Breast epithelium (tissue), 4 donors: ENCODE measurements around the gene BICC1. TPM values are rescaled to one million over a fixed set of nuclear protein-coding genes. Genes with fewer than 3 reads are reported as not detected.

Experiments used
- DNase-seq, 2 donors: peaks; one replicate each; pipeline ENCODE4 v3.0.0-alpha.2; 2019; ENCODE audit warnings: low spot score in 2 of 2
- H3K27ac ChIP-seq, 2 donors: fragments of 200-600 bp; sonication (generic) in 1 of 2; one replicate each; pipeline ENCODE4 v1.5.1; 2016 to 2019; ENCODE audit warnings: mild to moderate bottlenecking in 1 of 2
- H3K27me3 ChIP-seq, 2 donors: fragments of 200-600 bp; sonication (generic) in 1 of 2; one replicate each; pipeline versions ENCODE4 v1.5.1 to v1.6.0; 2017 to 2019; ENCODE audit warnings: control low read depth in 1 of 2, mild to moderate bottlenecking in 1 of 2
- H3K36me3 ChIP-seq: fragments of 200-600 bp; one replicate; pipeline ENCODE4 v1.5.1; 2019
- H3K4me1 ChIP-seq, 2 donors: fragments of 200-600 bp; sonication (generic); one replicate each; pipeline ENCODE4 v1.5.1; 2016 to 2019; ENCODE audit warnings: control low read depth in 1 of 2
- H3K4me3 ChIP-seq, 3 donors: fragments of 200-600 bp; sonication (generic); 1 replicate in 2 of 3; 2 replicates in 1 of 3; pipeline ENCODE4 v1.5.1; 2016 to 2019; ENCODE audit warnings: mild to moderate bottlenecking in 3 of 3, moderate library complexity in 2 of 3
- H3K9me3 ChIP-seq, 2 donors: fragments of 200-600 bp; sonication (generic) in 1 of 2; one replicate each; pipeline ENCODE4 v1.5.1; 2016 to 2019; ENCODE audit warnings: control low read depth in 1 of 2
- POLR2A ChIP-seq: fragments of 450-650 bp; IDR thresholded peaks from one replicate; pipeline ENCODE4 v1.6.1; 2016; ENCODE audit warnings: antibody characterized with exemption, mild to moderate bottlenecking, moderate library complexity
- POLR2AphosphoS5 ChIP-seq, 3 donors: sonication (generic); formaldehyde crosslinking; IDR thresholded peaks; one replicate each; pipeline ENCODE4 v1.6.1; 2017; ENCODE audit warnings: antibody characterized with exemption in 3 of 3
- intact Hi-C: fragments of 100-400 bp; cut with DNase I; formaldehyde crosslinking; loops from one replicate; pipeline ENCODE4 v1.15.1; 2023; ENCODE audit warnings: low total_unique reads
- total RNA-seq, 3 donors: library from RNA; depleted of rRNA; stranded (reverse); fragments of >200 nt; gene quantifications; one replicate each; pipeline ENCODE4 v1.1.0, GENCODE V29; 2016
- TF ChIP-seq, protein P1 (sequence below), 3 donors: fragments of 450-650 bp; IDR thresholded peaks; one replicate each; pipeline ENCODE4 v1.5.1; 2016 to 2017; ENCODE audit warnings: antibody characterized with exemption in 3 of 3, mild to moderate bottlenecking in 3 of 3, moderate library complexity in 3 of 3

Gene BICC1
- total RNA-seq, 3 donors from 2014 or later, result 24.3 to 35.5 (median 26.2) TPM

DNA sequence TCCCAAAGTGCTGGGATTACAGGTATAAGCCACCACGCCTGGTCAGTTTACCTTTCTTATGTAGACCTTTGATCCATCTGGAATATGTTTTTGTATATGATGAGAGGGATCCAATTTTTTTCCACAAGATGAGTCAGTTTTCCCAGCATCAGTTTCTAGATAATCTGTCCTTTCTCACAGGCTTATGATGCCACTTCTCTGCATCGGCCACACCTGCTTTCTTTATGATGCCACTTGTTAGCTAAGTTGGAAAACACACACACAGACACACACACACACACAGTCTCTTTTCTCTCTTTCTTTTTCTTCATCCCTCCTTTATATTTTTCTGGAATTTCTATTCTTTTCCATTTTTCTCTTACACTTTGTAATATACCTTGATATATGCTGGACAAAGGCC, 240.8 kb downstream of the BICC1 start:
- Histone ChIP-seq H3K4me3 (no peak overlapping the region), H3K9me3 (no peaks in the 10 kb centered on the region), H3K27me3 (no peaks in the 10 kb centered on the region), H3K4me1 (no peaks in the 10 kb centered on the region), H3K27ac (no peak overlapping the region), H3K36me3 (no peaks in the 10 kb centered on the region)
- intact Hi-C loops, result no loop called here
- no peak for TF ChIP-seq POLR2A
- no peak for TF ChIP-seq POLR2AphosphoS5 (IDR thresholded peaks at IDR 0.05)
- DNase-seq, result no peak

DNA sequence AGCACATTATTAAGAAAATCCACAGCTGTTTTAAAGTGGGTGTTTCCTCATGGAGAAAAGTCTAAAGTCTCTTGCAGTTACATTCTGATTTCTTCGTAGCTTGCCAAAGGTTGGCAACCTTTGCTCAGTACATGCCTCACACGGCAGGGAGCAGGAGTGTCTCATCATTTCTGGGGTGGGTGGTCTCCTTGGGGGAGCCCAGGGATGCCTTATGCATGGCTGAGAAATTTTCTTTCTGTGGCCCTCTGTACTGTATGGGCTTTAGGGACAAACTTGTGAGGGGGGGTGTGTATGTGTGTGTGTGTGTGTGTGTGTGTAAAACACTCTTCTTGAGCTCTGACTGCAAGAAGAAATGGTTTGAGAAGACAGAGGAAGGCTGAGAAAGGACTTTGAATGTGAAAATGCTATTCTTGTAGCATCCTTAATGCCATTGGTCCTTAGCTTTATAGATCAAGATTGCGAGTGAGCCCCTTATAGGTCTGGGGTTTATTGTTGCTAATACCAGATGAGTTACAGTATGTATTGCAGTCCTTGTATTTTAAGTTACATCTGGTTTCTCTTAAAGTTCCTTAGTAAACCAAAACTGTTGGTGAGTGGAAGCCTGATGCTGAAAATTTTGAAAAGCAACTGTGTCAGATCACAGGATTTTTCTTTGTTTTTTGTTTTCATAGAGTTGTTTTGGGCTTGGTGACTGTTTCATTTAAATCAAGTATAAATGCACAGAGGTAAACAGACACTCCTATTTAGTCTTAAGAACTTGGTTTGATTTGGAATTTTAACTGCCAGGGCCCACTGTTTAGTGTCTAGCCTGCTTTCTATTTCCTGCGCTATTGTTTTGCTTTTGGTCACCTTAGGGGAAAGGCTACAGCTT, 242.0 kb downstream of the BICC1 start:
- Histone ChIP-seq H3K9me3 (no peaks in the 10 kb centered on the region), H3K4me1 (no peaks in the 10 kb centered on the region), H3K27ac (peak overlapping the region; percentile 76 to 77), H3K27me3 (no peaks in the 10 kb centered on the region), H3K4me3 (no peak overlapping the region), H3K36me3 (no peaks in the 10 kb centered on the region)
- no peak for DNase-seq
- no peak for TF ChIP-seq POLR2A
- TF ChIP-seq, protein P1, sequence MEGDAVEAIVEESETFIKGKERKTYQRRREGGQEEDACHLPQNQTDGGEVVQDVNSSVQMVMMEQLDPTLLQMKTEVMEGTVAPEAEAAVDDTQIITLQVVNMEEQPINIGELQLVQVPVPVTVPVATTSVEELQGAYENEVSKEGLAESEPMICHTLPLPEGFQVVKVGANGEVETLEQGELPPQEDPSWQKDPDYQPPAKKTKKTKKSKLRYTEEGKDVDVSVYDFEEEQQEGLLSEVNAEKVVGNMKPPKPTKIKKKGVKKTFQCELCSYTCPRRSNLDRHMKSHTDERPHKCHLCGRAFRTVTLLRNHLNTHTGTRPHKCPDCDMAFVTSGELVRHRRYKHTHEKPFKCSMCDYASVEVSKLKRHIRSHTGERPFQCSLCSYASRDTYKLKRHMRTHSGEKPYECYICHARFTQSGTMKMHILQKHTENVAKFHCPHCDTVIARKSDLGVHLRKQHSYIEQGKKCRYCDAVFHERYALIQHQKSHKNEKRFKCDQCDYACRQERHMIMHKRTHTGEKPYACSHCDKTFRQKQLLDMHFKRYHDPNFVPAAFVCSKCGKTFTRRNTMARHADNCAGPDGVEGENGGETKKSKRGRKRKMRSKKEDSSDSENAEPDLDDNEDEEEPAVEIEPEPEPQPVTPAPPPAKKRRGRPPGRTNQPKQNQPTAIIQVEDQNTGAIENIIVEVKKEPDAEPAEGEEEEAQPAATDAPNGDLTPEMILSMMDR (IDR thresholded peaks at IDR 0.05), result no peak
- TF ChIP-seq POLR2AphosphoS5 (IDR thresholded peaks at IDR 0.05), result no peak
- intact Hi-C loops, result loop anchor here (2.0 kb wide), 1 partner anchor 40 kb away; no protein-coding TSS in a partner anchor

DNA sequence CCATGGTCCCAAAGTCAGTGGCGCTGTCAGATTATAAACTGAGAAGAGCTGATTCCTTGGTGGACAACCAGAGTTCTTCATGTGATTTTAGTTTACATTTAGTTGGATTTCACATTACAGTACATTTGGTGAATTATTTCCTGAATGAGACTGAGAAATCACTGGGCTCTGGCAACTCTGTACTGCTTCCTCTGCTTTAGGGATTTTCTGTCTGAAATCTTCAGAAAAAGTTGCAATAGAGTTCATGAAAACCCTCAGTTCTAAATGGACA, 242.6 kb downstream of the BICC1 start:
- Histone ChIP-seq H3K27ac (peak overlapping the region; percentile 76 to 77), H3K4me3 (peak overlapping the region in 1 of 3 donors; percentile 43), H3K27me3 (no peaks in the 10 kb centered on the region), H3K9me3 (no peaks in the 10 kb centered on the region), H3K36me3 (no peaks in the 10 kb centered on the region), H3K4me1 (no peaks in the 10 kb centered on the region)
- TF ChIP-seq, protein P1 (IDR thresholded peaks at IDR 0.05), result no peak
- no peak for TF ChIP-seq POLR2AphosphoS5 (IDR thresholded peaks at IDR 0.05)
- TF ChIP-seq POLR2A, result no peak
- DNase-seq, result no peak
- intact Hi-C loops, result loop anchor here (2.0 kb wide), 1 partner anchor 40 kb away; no protein-coding TSS in a partner anchor

DNA sequence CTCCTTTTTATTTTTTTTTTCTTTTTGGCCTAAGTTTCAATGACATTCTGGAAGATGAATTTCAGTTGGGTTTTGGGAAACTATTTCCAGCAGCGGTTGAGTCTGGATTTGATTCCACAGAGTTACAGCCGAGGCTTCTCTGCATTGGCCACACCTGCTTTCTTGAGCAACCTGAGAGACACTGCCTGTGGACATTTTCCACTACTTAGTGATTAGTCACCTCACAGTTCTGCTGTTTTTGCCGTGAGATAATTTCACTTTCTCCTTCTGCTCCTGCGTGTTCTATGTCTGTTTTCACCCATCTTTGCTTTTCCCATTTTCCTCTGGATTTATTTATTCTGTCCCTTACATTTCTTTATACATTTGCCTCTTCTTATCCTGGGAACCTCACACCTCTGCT, 243.0 kb downstream of the BICC1 start:
- Histone ChIP-seq H3K4me3 (peak overlapping the region; percentile 8 to 58 (median 43)), H3K27ac (peak overlapping the region; percentile 77 to 87)
- peak in 1 of 3 donors; percentile 48 for TF ChIP-seq POLR2AphosphoS5 (IDR thresholded peaks at IDR 0.05)
- TF ChIP-seq, protein P1 (IDR thresholded peaks at IDR 0.05), result no peak
- no peak for TF ChIP-seq POLR2A

DNA sequence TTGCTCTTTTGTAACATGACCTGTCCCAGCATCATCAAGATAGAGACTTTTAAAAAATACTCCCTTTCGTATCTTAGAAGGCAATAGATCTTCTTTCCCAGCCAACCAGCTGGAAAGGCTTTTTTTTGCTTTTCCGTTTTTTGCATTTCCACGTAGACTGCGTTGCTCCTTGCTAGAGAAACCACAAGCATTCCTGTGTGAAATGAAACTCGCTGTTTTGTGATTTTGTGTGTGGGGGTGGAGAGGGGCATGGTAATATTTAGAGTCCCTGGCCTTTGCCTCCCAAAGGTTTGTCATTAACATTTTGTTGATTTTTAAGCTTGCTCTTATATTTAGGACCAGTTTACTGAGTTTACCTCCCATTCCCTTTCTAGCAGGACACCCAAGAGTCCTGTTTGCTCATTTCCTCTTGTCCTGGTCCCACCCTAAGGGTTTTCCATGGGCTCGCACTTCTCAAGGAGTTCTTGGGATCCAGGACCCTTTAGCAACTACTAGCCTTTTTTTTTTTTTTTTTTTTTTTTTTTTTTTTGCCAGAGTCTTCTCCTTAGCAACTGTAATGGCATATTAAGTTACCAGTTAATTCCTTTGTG, 243.6 kb downstream of the BICC1 start:
- intact Hi-C loops, result no loop called here
- Histone ChIP-seq H3K27me3 (no peaks in the 10 kb centered on the region), H3K27ac (peak overlapping the region; percentile 77 to 87), H3K4me3 (peak overlapping the region; percentile 8 to 58 (median 43)), H3K4me1 (no peaks in the 10 kb centered on the region), H3K9me3 (no peaks in the 10 kb centered on the region), H3K36me3 (no peaks in the 10 kb centered on the region)
- TF ChIP-seq POLR2A, result no peak
- TF ChIP-seq, protein P1 (IDR thresholded peaks at IDR 0.05), result no peak
- TF ChIP-seq POLR2AphosphoS5 (IDR thresholded peaks at IDR 0.05), result no peak
- DNase-seq, result no peak

More for the DNA sequence above, 243.0 kb downstream of the BICC1 start:
- intact Hi-C loops, result loop anchor here (2.0 kb wide), 1 partner anchor 41 kb away; no protein-coding TSS in a partner anchor
- DNase-seq, result peak in 1 of 2 donors; percentile 66
- H3K4me1 ChIP-seq, result no peaks in the 10 kb centered on the region
- H3K9me3 ChIP-seq, result no peaks in the 10 kb centered on the region
- H3K27me3 ChIP-seq, result no peaks in the 10 kb centered on the region
- no peaks in the 10 kb centered on the region for H3K36me3 ChIP-seq
